ENCODE measurements around the gene ARID2.

GRCh38 chr12:45827974-45828373, 98.5 kb downstream of the ARID2 start:
- TF ChIP-seq CTCF (conservative IDR thresholded peaks at IDR 0.05; ENCODE audit: low read depth in 2 of 2) (no peak), EZH2phosphoT487 (IDR thresholded peaks at IDR 0.05; ENCODE audit: unreplicated experiment) (no peak), ZNF462 (CRISPR knock-in tag; IDR thresholded peaks at IDR 0.05) (no peak), EZH2 (IDR thresholded peaks at IDR 0.05; ENCODE audit: low read depth, unreplicated experiment) (no peak), ZNF114 (CRISPR knock-in tag; IDR thresholded peaks at IDR 0.05) (no peak), POLR2AphosphoS5 (IDR thresholded peaks at IDR 0.05; ENCODE audit: low read depth) (no peak), REST (IDR thresholded peaks at IDR 0.05; ENCODE audit: unreplicated experiment) (no peak)
